ENCODE results near the gene RASL11B.

GRCh38 chr4:52852041-52852440 is 10.1 kb upstream of the RASL11B start:
- TF ChIP-seq REST (IDR thresholded peaks at IDR 0.05; ENCODE audit: insufficient replicate concordance, low read depth) (no peak), CTCF (IDR thresholded peaks at IDR 0.05; ENCODE audit: insufficient read depth, low read length) (no peak)

Measured in HL-60 (cell line).